ENCODE results near the gene OR4C45.
"Not testable (repeated sequence)": the region's sequence is repeated elsewhere in the genome, so short reads cannot be mapped to it uniquely, and the experiment has no call there.

Gene OR4C45

DNA sequence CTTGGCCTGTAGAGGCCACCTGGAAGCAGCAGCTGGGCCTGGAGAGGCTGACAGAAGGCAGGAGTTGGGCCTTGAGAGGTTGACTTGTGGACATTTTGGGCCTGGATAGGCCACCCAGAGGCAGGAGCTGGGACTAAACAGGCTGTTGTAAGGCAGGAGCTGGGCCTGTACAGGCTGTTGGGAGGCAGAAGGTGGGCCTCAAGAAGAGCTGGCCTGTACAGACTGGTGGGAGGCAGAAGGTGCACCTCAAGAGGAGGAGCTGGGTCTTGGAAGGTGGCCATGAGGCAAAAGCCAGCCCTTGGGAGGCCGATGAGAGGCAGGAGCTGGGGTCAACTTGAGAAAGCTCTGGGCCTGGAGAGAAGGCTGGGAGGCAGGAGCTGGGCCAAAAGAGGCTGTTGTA is 45.3 kb downstream of the OR4C45 start:
- no peak for DNase-seq (ENCODE audit: low spot score)
- H3K27ac ChIP-seq = no peak overlapping the region
- CTCF ChIA-PET = no interaction called here
- POLR2A ChIA-PET (ENCODE audit: low non-redundant PET) = no interaction called here
- TF ChIP-seq, protein P1, sequence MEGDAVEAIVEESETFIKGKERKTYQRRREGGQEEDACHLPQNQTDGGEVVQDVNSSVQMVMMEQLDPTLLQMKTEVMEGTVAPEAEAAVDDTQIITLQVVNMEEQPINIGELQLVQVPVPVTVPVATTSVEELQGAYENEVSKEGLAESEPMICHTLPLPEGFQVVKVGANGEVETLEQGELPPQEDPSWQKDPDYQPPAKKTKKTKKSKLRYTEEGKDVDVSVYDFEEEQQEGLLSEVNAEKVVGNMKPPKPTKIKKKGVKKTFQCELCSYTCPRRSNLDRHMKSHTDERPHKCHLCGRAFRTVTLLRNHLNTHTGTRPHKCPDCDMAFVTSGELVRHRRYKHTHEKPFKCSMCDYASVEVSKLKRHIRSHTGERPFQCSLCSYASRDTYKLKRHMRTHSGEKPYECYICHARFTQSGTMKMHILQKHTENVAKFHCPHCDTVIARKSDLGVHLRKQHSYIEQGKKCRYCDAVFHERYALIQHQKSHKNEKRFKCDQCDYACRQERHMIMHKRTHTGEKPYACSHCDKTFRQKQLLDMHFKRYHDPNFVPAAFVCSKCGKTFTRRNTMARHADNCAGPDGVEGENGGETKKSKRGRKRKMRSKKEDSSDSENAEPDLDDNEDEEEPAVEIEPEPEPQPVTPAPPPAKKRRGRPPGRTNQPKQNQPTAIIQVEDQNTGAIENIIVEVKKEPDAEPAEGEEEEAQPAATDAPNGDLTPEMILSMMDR (conservative IDR thresholded peaks at IDR 0.05; ENCODE audit: low read depth) = no peak

DNA sequence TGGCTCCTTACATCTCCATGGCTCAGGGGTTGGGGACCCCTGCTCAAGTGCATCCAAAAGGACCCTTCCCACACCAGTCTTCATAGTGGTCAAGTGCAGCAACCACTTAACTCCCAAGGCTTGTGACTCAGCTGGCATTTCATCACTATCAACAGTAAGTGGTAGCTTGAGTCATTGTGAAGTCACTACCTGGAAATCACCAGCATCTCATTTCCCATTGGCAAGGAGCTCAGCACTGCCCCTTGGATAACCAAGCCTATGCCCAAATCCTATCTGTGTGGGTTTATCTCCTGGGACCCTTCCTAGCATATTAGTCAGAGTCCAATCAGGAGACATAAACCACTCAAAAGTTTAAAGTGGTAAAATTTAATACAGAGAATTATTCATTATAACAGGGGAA is 46.3 kb downstream of the OR4C45 start:
- POLR2A ChIA-PET (ENCODE audit: low non-redundant PET); DNase-seq (ENCODE audit: low spot score): not testable (repeated sequence)

DNA sequence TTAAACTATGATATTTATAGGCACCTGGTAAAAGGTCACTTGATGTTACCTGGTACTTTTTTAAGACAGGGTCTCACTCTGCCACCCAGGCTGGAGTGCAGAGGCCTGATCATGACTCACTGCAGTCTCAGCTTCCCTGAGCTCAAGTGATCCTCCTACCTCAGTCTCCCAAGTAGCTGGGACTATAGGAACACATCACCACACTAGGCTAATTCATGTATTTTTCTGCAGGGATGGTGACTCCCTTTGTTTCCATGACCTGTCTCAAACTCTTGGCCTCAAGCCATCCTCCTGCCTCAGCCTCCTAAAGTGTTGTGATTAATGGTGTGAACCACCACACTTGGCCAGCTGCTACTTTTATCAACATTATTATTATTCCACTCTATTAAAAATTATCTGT is 47.6 kb downstream of the OR4C45 start:
- POLR2A ChIA-PET (ENCODE audit: low non-redundant PET) = no interaction called here
- H3K27ac ChIP-seq = no peak overlapping the region
- DNase-seq (ENCODE audit: low spot score) = no peak
- TF ChIP-seq, protein P1 (conservative IDR thresholded peaks at IDR 0.05; ENCODE audit: low read depth) = no peak
- CTCF ChIA-PET = interaction anchor here (0.6 kb wide), 1 partner anchor 9 kb away, joined by 3 read pairs; no protein-coding TSS in a partner anchor

More for the DNA sequence above, 46.3 kb downstream of the OR4C45 start:
- H3K27ac ChIP-seq = not testable (repeated sequence)
- CTCF ChIA-PET = interaction anchor here (0.6 to 0.7 kb wide), 2 partner anchors 12 to 14 kb away, joined by 3 read pairs; no protein-coding TSS in a partner anchor
